NCI-H2227 (cell line): ENCODE measurements around the gene SEC63.
A peak's percentile ranks its signal among the peaks of the same experiment; 100 is the strongest.
"Not testable (repeated sequence)": the region's sequence is repeated elsewhere in the genome, so short reads cannot be mapped to it uniquely, and the experiment has no call there.

Source experiments
- DNase-seq: peaks from one replicate; lab custom pipeline; 2025; ENCODE audit not compliant: unreplicated experiment; lab: John Stamatoyannopoulos, UW

Gene SEC63

GRCh38 chr6:107957909-107958688, at the start of gene SEC63:
Gene SEC63, minus strand, starts transcription at chr6:107958208. Its CDS starts 199 bp downstream, at chr6:107958009.
- DNase-seq, result peak; percentile 95

GRCh38 chr6:108005961-108006360, 48.0 kb upstream of the SEC63 start:
- no peak for DNase-seq

- DNase-seq, result no peak
These were observed 46.9 kb upstream of the SEC63 start for GRCh38 chr6:108004861-108005260.

- DNase-seq, result peak; percentile 74
These were observed 44.6 kb upstream of the SEC63 start for GRCh38 chr6:108002365-108003221.

- DNase-seq, result no peak
These were observed 43.8 kb upstream of the SEC63 start for GRCh38 chr6:108001696-108002231.

- DNase-seq, result not testable (repeated sequence)
These were observed 42.3 kb upstream of the SEC63 start for GRCh38 chr6:108000259-108000658.

GRCh38 chr6:107999341-107999740, 41.3 kb upstream of the SEC63 start:
- DNase-seq, result no peak

GRCh38 chr6:107991772-107992550, 34.0 kb upstream of the SEC63 start:
- no peak for DNase-seq

GRCh38 chr6:107991061-107991460, 33.1 kb upstream of the SEC63 start:
- DNase-seq, result no peak

GRCh38 chr6:107990587-107990986, 32.6 kb upstream of the SEC63 start:
- DNase-seq, result not testable (repeated sequence)

- DNase-seq, result no peak
These were observed 31.4 kb upstream of the SEC63 start for GRCh38 chr6:107989166-107990094.

GRCh38 chr6:107988570-107988969, 30.6 kb upstream of the SEC63 start:
- DNase-seq, result no peak

GRCh38 chr6:107987805-107988204, 29.8 kb upstream of the SEC63 start:
- no peak for DNase-seq

- DNase-seq, result no peak
These were observed 27.7 kb upstream of the SEC63 start for GRCh38 chr6:107985701-107986100.

GRCh38 chr6:107983811-107984210, 25.8 kb upstream of the SEC63 start:
- no peak for DNase-seq

- DNase-seq, result peak; percentile 13
These were observed 24.5 kb upstream of the SEC63 start for GRCh38 chr6:107982486-107982885.

GRCh38 chr6:107981695-107982094, 23.7 kb upstream of the SEC63 start:
- DNase-seq, result no peak

- DNase-seq, result peak; percentile 55
These were observed 19.3 kb upstream of the SEC63 start for GRCh38 chr6:107977283-107977682.

- no peak for DNase-seq
These were observed 18.3 kb upstream of the SEC63 start for GRCh38 chr6:107976155-107976783.
